AG09319 (cell line): Measurements from ENCODE around the gene ARMC12.

Source experiments
- DNase-seq: peaks from one replicate; pipeline ENCODE4 v3.0.0-alpha.2; 2010; ENCODE audit warnings: low read depth; ENCODE audit errors: extremely low read depth
- CTCF ChIP-seq: IDR thresholded peaks from 2 replicates; pipeline ENCODE4 v1.5.1; 2011; ENCODE audit warnings: low read depth, mild to moderate bottlenecking, inconsistent platforms, low read length, moderate library complexity

ARMC12 gene

GRCh38 chr6:35786810-35787209 lies 50.0 kb downstream of the ARMC12 start:
- DNase-seq: no peak
- no peak for TF ChIP-seq CTCF

GRCh38 chr6:35787266-35788218 lies 50.7 kb downstream of the ARMC12 start:
- TF ChIP-seq CTCF: no peak
- no peak for DNase-seq

- no peak for TF ChIP-seq CTCF
- DNase-seq: no peak
Observed at GRCh38 chr6:35788423-35788982, 51.7 kb downstream of the ARMC12 start.

DNA sequence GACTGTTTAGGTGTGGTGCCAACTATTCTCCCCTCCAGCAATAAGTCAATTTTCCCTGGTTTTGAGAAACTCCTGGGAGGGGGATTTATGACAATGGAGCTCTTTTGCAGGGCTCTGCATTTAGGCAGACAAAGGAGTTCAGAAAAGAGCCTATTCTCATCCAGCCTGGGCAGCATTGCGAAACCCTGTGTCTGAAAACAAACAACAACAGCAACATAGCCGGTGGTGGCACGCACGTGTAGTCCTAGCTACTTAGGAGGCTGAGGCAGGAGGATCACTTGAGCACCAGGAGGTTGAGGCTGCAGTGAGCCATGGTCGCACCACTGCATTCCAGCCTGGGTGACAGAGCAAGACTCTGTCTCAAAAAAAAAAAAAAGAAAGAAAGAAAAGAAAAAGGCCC lies 53.9 kb downstream of the ARMC12 start:
- no peak for DNase-seq

DNA sequence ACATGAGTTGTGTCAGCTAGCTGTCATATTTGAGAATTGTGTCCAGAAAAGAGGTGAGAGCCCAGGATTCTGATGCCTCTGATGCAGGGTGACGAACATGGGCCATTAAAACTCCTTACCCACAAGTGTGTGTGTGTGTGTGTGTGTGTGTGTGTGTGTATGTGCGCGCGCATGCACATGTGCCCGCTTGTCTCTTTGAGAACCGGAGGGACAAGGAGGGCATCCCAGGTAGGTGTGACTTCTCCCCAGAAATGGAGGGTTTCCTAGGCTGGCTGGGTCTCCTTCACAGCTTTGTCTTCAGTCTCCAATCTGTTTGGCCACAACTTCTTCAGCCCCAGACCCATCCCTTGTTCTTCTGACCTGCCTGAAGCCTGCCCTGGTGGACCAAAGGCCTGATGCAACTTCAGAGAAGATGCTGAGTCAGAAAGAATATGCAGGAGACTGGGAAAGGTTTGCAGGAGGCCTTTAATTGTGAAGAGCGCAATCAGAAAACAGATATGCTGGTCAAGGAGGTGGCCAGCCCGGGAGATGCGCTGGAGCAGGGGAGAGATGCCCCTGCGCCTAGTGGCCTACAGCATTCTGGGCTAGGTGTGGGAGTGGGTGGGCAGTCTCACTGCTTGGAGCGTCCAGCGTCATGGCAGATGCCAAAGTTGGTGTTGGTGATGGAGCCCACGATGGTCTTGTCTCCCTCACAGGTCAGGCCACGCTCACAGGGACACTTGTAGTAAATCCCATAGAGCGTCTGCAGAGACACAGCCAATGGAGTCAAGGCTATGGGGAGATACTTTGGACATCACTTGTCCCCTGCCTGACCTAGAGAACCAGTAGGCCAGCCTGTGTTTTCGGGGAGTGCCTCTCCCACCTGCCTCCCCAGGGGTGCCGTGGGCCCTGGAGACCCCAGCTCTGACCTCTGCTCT lies 58.0 kb downstream of the ARMC12 start:
- TF ChIP-seq CTCF: no peak
- no peak for DNase-seq

More for the DNA sequence above, 53.9 kb downstream of the ARMC12 start:
- no peak for TF ChIP-seq CTCF

GRCh38 chr6:35795453-35796071 lies 58.7 kb downstream of the ARMC12 start:
- no peak for TF ChIP-seq CTCF
- no peak for DNase-seq
